HFF-Myc (cell line): Measurements from ENCODE around the gene WAS.

ENCODE experiments used
- DNase-seq: peaks from one replicate; pipeline ENCODE4 v3.0.0-alpha.2; 2011; ENCODE audit warnings: low read depth; ENCODE audit errors: extremely low read depth
- H3K4me3 ChIP-seq: replicated peaks from 2 replicates; pipeline ENCODE4 v1.5.1; 2011; ENCODE audit warnings: low read depth, mild to moderate bottlenecking, control low read depth, low read length
- TF ChIP-seq, protein P1 (sequence below): IDR thresholded peaks from 2 replicates; pipeline ENCODE4 v1.5.1; 2012; ENCODE audit warnings: mild to moderate bottlenecking, low read depth, low read length, control low read depth; ENCODE audit errors: missing control alignments

WAS gene

DNA sequence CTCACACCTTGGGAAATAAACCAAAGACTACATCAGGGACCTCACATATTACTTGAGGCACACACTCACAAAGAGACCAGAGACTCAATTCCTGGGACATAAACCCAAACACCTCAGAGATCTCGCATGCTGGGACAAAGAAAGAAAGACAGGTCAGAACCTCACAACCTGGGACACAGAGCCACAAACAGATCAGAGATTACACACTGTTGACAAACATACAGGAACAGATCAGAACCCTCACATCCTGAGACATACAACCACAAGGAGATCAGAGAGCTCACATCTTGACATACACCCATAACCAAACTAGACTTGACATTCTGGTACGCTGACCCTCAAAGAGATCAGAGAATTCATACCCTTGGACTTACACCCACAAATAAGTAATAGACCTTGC, 30.2 kb downstream of the WAS start:
- no peak for DNase-seq
- TF ChIP-seq, protein P1, sequence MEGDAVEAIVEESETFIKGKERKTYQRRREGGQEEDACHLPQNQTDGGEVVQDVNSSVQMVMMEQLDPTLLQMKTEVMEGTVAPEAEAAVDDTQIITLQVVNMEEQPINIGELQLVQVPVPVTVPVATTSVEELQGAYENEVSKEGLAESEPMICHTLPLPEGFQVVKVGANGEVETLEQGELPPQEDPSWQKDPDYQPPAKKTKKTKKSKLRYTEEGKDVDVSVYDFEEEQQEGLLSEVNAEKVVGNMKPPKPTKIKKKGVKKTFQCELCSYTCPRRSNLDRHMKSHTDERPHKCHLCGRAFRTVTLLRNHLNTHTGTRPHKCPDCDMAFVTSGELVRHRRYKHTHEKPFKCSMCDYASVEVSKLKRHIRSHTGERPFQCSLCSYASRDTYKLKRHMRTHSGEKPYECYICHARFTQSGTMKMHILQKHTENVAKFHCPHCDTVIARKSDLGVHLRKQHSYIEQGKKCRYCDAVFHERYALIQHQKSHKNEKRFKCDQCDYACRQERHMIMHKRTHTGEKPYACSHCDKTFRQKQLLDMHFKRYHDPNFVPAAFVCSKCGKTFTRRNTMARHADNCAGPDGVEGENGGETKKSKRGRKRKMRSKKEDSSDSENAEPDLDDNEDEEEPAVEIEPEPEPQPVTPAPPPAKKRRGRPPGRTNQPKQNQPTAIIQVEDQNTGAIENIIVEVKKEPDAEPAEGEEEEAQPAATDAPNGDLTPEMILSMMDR = no peak
- H3K4me3 ChIP-seq = no peak overlapping the region

DNA sequence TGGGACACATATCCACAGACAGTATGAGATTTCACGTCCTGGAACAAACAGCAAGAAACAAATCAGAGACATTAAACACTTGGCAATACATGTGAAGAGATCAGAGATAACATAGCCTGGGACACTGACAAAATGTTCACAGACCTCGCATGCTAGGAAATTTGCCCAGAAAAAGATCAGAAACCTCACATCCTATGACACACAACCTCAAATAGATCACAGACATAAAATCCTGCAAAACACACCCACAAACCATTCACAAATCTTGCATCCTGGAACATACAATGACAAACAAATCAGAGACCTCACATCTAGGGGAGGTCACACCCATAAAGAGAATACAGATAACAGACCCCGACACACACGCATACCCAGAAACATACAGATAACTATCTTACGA, 31.0 kb downstream of the WAS start:
- no peak for DNase-seq
- TF ChIP-seq, protein P1 = no peak
- H3K4me3 ChIP-seq = no peak overlapping the region

DNA sequence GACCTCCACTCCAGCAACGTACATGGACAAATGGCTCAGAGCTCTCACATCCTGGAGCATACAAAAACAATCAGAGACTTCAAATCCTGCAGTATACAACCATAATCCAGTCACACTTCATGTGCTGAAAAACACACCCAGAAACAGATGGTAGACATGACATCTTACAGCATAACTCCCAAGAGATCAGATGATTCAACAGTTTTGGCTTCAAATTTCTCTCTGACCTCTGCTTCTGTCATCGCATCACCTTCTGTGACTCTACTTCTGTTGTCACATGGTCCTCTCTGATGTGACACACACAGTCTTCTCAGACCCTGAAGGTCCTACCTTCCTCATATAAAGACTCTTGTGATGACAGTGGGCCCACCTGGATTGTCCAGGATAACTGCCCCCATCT, 31.5 kb downstream of the WAS start:
- no peak overlapping the region for H3K4me3 ChIP-seq
- no peak for DNase-seq
- TF ChIP-seq, protein P1 = no peak

DNA sequence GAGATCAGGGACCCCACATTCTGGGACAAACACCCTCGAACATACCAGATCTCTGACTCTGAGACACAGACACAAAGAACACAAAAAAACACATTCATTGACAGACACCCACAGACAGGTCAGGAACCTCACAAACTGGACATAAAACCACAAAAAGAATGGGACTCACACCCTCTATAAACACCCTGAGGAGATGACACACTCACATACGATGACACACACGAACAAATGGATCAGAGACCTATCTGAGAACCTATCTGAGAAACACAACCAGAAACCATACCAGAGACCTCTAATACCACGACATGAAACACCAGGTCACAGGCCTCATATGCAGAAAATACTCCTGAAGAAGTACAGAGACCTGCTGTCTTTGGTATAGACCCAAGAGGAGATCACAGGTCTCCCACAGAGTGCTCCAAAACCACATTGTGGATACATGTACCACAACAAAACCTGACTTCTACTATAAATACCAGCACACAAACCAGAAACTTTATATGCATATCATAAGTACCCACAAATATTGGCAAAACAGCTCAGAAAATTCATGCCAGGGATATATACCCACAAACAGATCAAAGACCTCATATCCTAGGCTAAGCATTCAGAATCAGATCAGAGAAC, 32.4 kb downstream of the WAS start:
- no peak overlapping the region for H3K4me3 ChIP-seq
- no peak for DNase-seq
- TF ChIP-seq, protein P1 = no peak

DNA sequence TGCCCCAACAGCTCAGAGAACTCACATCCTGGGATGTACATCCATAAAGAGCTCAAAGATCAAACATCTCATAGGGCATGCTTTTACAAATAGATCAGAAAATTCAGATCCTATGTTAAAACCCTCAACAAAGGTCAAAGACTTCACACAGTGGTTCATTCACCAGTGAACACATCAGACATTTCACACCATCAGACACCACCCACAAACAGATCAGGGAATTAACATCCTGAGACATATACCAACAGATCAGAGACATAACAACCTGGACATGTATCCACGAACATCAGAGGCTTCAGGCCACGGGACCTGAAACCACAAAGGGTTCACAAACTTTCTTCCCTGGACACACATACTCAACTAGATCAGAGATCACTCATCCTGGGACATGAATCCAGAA, 36.4 kb downstream of the WAS start:
- TF ChIP-seq, protein P1 = no peak
- H3K4me3 ChIP-seq = no peak overlapping the region
- DNase-seq = no peak

DNA sequence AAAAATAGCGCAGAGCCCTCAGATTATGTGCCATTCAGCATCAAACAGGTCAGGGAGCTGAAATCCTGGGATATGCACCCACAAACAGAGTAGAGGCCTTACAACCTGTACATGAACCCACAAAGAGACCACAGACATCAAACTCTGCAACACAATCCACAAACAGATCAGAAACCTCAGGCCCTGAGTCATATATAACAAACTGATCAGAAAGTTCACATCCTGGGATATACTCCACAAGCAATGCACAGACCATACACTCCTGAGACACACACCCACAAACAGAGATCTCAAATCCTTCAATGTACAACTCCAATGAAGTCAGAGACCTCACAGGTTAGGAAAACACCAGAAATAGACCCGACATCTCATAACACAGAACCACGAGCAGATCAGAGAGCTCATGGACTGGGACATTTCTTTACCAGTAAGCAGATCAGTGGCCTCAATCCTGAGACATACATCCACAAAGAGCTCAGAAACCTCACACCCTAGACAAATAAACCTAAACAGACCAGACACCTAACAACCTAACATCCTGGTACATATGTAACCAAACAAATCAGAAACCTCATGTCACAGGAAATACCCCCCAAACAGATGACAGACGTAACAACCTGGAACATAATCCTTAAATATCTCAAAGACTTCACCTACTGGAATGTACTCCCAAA, 37.1 kb downstream of the WAS start:
- TF ChIP-seq, protein P1 = no peak
- DNase-seq = no peak
- H3K4me3 ChIP-seq = no peak overlapping the region
